HCT116 (cell line): ENCODE results near the gene TPM4. TPM values are rescaled to one million over a fixed set of nuclear protein-coding genes. Genes with fewer than 3 reads are reported as not detected.

ENCODE experiments used
- ATAC-seq: fragments of 200-7000 bp; cut with Tn5 transposase; 2 replicates; pipeline ENCODE4 v1.9.1; 2020; ENCODE audit warnings: mild to moderate bottlenecking, moderate library complexity
- BruUV-seq: library from RNA; stranded (reverse); fragments of 400-500 nt; replicated peaks from 2 replicates; lab custom pipeline; 2021; lab: Mats Ljungman, UMichigan
- CTCF ChIA-PET: fragments of 300-600 bp; sonication (Branson Sonifier 250); formaldehyde crosslinking; loops from one replicate; lab custom pipeline; 2021; ENCODE audit warnings: antibody characterized with exemption; lab: Charles Lee
- POLR2A ChIA-PET: fragments of 300-600, 350-600 bp; sonication (Branson Sonifier 250); formaldehyde crosslinking; loops from one replicate; lab custom pipeline; 2021; ENCODE audit warnings: antibody characterized with exemption; lab: Charles Lee
- RAD21 ChIA-PET, 2 experiments: fragments of 300-600 bp; sonication (Branson Sonifier 250); formaldehyde crosslinking; loops; one replicate each; lab custom pipeline; 2023; ENCODE audit warnings: low total read pairs in 2 of 2; ENCODE audit not compliant: uncharacterized antibody in 2 of 2, unreplicated experiment in 2 of 2, low non-redundant PET in 1 of 2; lab: Charles Lee
- DNase-seq: peaks from one replicate; pipeline ENCODE4 v3.0.0-alpha.2; 2010; ENCODE audit warnings: low read depth, low spot score
- H2AFZ ChIP-seq: fragments of 200-600 bp; shearing (Covaris generic), sonication (generic); 2 replicates; pipeline ENCODE4 v1.6.1; 2017; ENCODE audit warnings: low read depth, mixed run types, mixed read lengths, antibody characterized with exemption, low read length; ENCODE audit not compliant: poor library complexity, severe bottlenecking
- H3K27ac ChIP-seq: 2 replicates; pipeline ENCODE4 v1.5.1; 2012; ENCODE audit warnings: low read depth, low read length
- H3K27me3 ChIP-seq: fragments of 200-600 bp; sonication (generic); 2 replicates; pipeline ENCODE4 v1.6.1; 2016; ENCODE audit warnings: mixed run types, low read length, mixed read lengths; ENCODE audit not compliant: insufficient read depth
- H3K36me3 ChIP-seq, 2 experiments: fragments of 200-500 bp in 1 of 2; fragments of 200-600 bp in 1 of 2; sonication (Bioruptor generic) in 1 of 2; sonication (generic) in 1 of 2; 2 replicates each; pipeline versions ENCODE4 v1.5.1 to v1.6.1; 2014 to 2016; ENCODE audit warnings: low read length in 2 of 2, inconsistent platforms in 1 of 2, mixed read lengths in 1 of 2, mixed run types in 1 of 2; ENCODE audit not compliant: insufficient read depth in 2 of 2, control insufficient read depth in 1 of 2
- H3K4me1 ChIP-seq, 2 experiments: fragments of 200-600 bp in 1 of 2; sonication (generic) in 1 of 2; 2 replicates each; pipeline versions ENCODE4 v1.5.1 to v1.6.1; 2012 to 2017; ENCODE audit warnings: low read length in 2 of 2, inconsistent platforms in 1 of 2, mild to moderate bottlenecking in 1 of 2, mixed read lengths in 1 of 2, mixed run types in 1 of 2, moderate library complexity in 1 of 2; ENCODE audit not compliant: insufficient read depth in 2 of 2, control insufficient read depth in 1 of 2
- H3K4me2 ChIP-seq: fragments of 200-600 bp; sonication (generic); 2 replicates; pipeline ENCODE4 v1.6.1; 2017; ENCODE audit warnings: mixed run types, low read length, mixed read lengths
- H3K4me3 ChIP-seq, 2 experiments: fragments of 200-600 bp in 1 of 2; sonication (generic) in 1 of 2; replicated peaks in 1 of 2; 2 replicates each; pipeline ENCODE4 v1.5.1; 2011 to 2016; ENCODE audit warnings: low read length in 2 of 2, control low read depth in 1 of 2, low read depth in 1 of 2, mild to moderate bottlenecking in 1 of 2, mixed read lengths in 1 of 2, mixed run types in 1 of 2
- H3K79me2 ChIP-seq: fragments of 200-600 bp; sonication (generic); 2 replicates; pipeline ENCODE4 v1.6.1; 2017; ENCODE audit warnings: mild to moderate bottlenecking, mixed run types, low read length, moderate library complexity, mixed read lengths; ENCODE audit not compliant: insufficient read depth
- H3K9ac ChIP-seq: fragments of 200-600 bp; sonication (generic); 2 replicates; pipeline ENCODE4 v1.6.1; 2016; ENCODE audit warnings: low read length, mixed read lengths
- H3K9me2 ChIP-seq: fragments of 200-600 bp; sonication (generic), shearing (Covaris generic); 2 replicates; pipeline ENCODE4 v1.6.1; 2017; ENCODE audit warnings: mixed run types, mild to moderate bottlenecking, moderate library complexity; ENCODE audit not compliant: insufficient read depth
- H3K9me3 ChIP-seq, 2 experiments: fragments of 200-500 bp in 1 of 2; fragments of 200-600 bp in 1 of 2; sonication (Bioruptor generic) in 1 of 2; sonication (generic) in 1 of 2; 2 replicates each; pipeline ENCODE4 v1.6.1; 2014 to 2017; ENCODE audit warnings: low read length in 2 of 2, mixed read lengths in 2 of 2, inconsistent platforms in 1 of 2, low read depth in 1 of 2, mild to moderate bottlenecking in 1 of 2, mixed run types in 1 of 2, moderate library complexity in 1 of 2; ENCODE audit not compliant: control insufficient read depth in 1 of 2, insufficient read depth in 1 of 2
- H4K20me1 ChIP-seq: fragments of 200-600 bp; sonication (generic), shearing (Covaris generic); 2 replicates; pipeline ENCODE4 v1.6.1; 2017; ENCODE audit warnings: mixed run types, mild to moderate bottlenecking, moderate library complexity; ENCODE audit not compliant: insufficient read depth
- ATF3 ChIP-seq: IDR thresholded peaks from 2 replicates; pipeline ENCODE4 v1.6.1; 2012
- CEBPB ChIP-seq: IDR thresholded peaks from 2 replicates; pipeline ENCODE4 v1.6.1; 2012; ENCODE audit warnings: low read depth
- CTCF ChIP-seq, 3 experiments: fragments of 200-600 bp in 1 of 3; sonication (generic) in 1 of 3; IDR thresholded peaks in 2 of 3; conservative IDR thresholded peaks in 1 of 3; 2 replicates each; pipeline ENCODE4 v1.5.1; 2012 to 2017; ENCODE audit warnings: low read depth in 2 of 3, low read length in 2 of 3, antibody characterized with exemption in 1 of 3, borderline replicate concordance in 1 of 3, control low read depth in 1 of 3, mild to moderate bottlenecking in 1 of 3, mixed read lengths in 1 of 3, mixed run types in 1 of 3, moderate library complexity in 1 of 3; ENCODE audit not compliant: insufficient read depth in 1 of 3
- ELF1 ChIP-seq: IDR thresholded peaks from 2 replicates; pipeline ENCODE4 v1.6.1; 2012; ENCODE audit warnings: low read depth, borderline replicate concordance
- EZH2phosphoT487 ChIP-seq: fragments of 200-600 bp; IDR thresholded peaks from 2 replicates; pipeline ENCODE4 v1.6.1; 2018; ENCODE audit warnings: antibody characterized with exemption, borderline replicate concordance
- FOSL1 ChIP-seq: IDR thresholded peaks from 2 replicates; pipeline ENCODE4 v1.6.1; 2012; ENCODE audit warnings: low read depth
- JUND ChIP-seq: IDR thresholded peaks from 2 replicates; pipeline ENCODE4 v1.6.1; 2012
- POLR2A ChIP-seq: IDR thresholded peaks from 2 replicates; pipeline ENCODE4 v1.7.0; 2011; ENCODE audit warnings: borderline replicate concordance; ENCODE audit not compliant: insufficient read depth, insufficient read length; ENCODE audit errors: extremely low read depth
- POLR2AphosphoS5 ChIP-seq: IDR thresholded peaks from 2 replicates; pipeline ENCODE4 v1.6.1; 2011; ENCODE audit warnings: mild to moderate bottlenecking, low read depth, low read length, moderate library complexity
- SRF ChIP-seq: IDR thresholded peaks from 2 replicates; pipeline ENCODE4 v1.6.1; 2012; ENCODE audit warnings: low read depth
- ZBTB33 ChIP-seq: IDR thresholded peaks from 2 replicates; pipeline ENCODE4 v1.6.1; 2011; ENCODE audit warnings: mild to moderate bottlenecking, low read length, moderate library complexity; ENCODE audit not compliant: insufficient replicate concordance; ENCODE audit errors: extremely low read depth
- ZNF274 ChIP-seq: fragments of 200-500 bp; sonication (Bioruptor generic); IDR thresholded peaks from 2 replicates; pipeline ENCODE4 v1.6.1; 2014; ENCODE audit warnings: mild to moderate bottlenecking, low read depth, low read length, inconsistent platforms
- intact Hi-C: fragments of 100-400 bp; cut with micrococcal nuclease; formaldehyde crosslinking; loops from 2 replicates; pipeline ENCODE4 v1.10.0; 2022
- total RNA-seq: library from RNA; stranded (reverse); gene quantifications from one replicate; pipeline ENCODE4 v1.2.1, GENCODE V29; 2021; ENCODE audit not compliant: unreplicated experiment

Gene TPM4
- total RNA-seq, 1 experiment from 2014 or later = 275 TPM

- Histone ChIP-seq H3K4me1 (peaks cover 7 to 15% of the 10 kb centered on the region in 2 experiments; a peak in 3 of 4 replicates), H3K9me3 (no peaks in the 10 kb centered on the region), H3K4me2 (no peak overlapping the region), H4K20me1 (no peaks in the 10 kb centered on the region), H3K9me2 (no peaks in the 10 kb centered on the region), H3K79me2 (peaks cover 24% of the 10 kb centered on the region; the same call in 1 of the 2 replicates), H2AFZ (no peak overlapping the region), H3K4me3 (no peak overlapping the region), H3K27me3 (no peaks in the 10 kb centered on the region), H3K27ac (no peak overlapping the region), H3K9ac (no peak overlapping the region), H3K36me3 (peaks cover 45 to 68% of the 10 kb centered on the region in 2 experiments)
- RAD21 ChIA-PET = no interaction called here
- BruUV-seq = TSS peak; percentile 15
- intact Hi-C loops = no loop called here
- no peak for ATAC-seq
- DNase-seq = no peak
- POLR2A ChIA-PET = interaction anchor here (1.0 to 1.3 kb wide), 2 partner anchors 10 to 24 kb away, joined by 3 read pairs; no protein-coding TSS in a partner anchor
- TF ChIP-seq POLR2A (no peak), POLR2AphosphoS5 (no peak), JUND (no peak), EZH2phosphoT487 (no peak), CTCF (IDR thresholded peaks at IDR 0.05 in 2 of 3, conservative IDR thresholded peaks at IDR 0.05 in 1 of 3; ENCODE audit: borderline replicate concordance in 1 of 3, insufficient read depth in 1 of 3, low read depth in 2 of 3, low read length in 2 of 3) (no peak), CEBPB (no peak), ATF3 (no peak), ZBTB33 (no peak), FOSL1 (no peak), ZNF274 (no peak), ELF1 (no peak), SRF (no peak)
- CTCF ChIA-PET = no interaction called here
Measured at GRCh38 chr19:16094360-16095070, 18.2 kb downstream of the TPM4 start.
